TTC549 (cell line): ENCODE data around the gene PSMA2.
"Not testable (repeated sequence)": the region's sequence is repeated elsewhere in the genome, so short reads cannot be mapped to it uniquely, and the experiment has no call there.

Source experiments
- FAIRE-seq: peaks from 2 replicates; lab custom pipeline; 2012; peaks lifted over from hg19 to GRCh38; lab: Jason Lieb, UNC

Gene PSMA2

GRCh38 chr7:42900842-42901241 lies 31.1 kb downstream of the PSMA2 start:
- no peak for FAIRE-seq

- no peak for FAIRE-seq
These were observed 38.4 kb downstream of the PSMA2 start for GRCh38 chr7:42893346-42894240.

GRCh38 chr7:42886893-42887505 lies 45.0 kb downstream of the PSMA2 start:
- no peak for FAIRE-seq

GRCh38 chr7:42886129-42886528 lies 45.8 kb downstream of the PSMA2 start:
- FAIRE-seq, result no peak

GRCh38 chr7:42885183-42885582 lies 46.8 kb downstream of the PSMA2 start:
- FAIRE-seq, result not testable (repeated sequence)

- no peak for FAIRE-seq
These were observed 48.0 kb downstream of the PSMA2 start for GRCh38 chr7:42883950-42884349.

- no peak for FAIRE-seq
These were observed 51.6 kb downstream of the PSMA2 start for GRCh38 chr7:42880392-42880791.

- FAIRE-seq, result no peak
These were observed 53.7 kb downstream of the PSMA2 start for GRCh38 chr7:42878303-42878702.

- no peak for FAIRE-seq
These were observed 54.1 kb downstream of the PSMA2 start for GRCh38 chr7:42877862-42878261.

- FAIRE-seq, result peak; percentile 13
These were observed 55.5 kb downstream of the PSMA2 start for GRCh38 chr7:42876182-42877068.

GRCh38 chr7:42869131-42870020 lies 62.6 kb downstream of the PSMA2 start:
- no peak for FAIRE-seq

GRCh38 chr7:42868480-42868879 lies 63.5 kb downstream of the PSMA2 start:
- no peak for FAIRE-seq
